ENCODE data around the gene CCDC149. TPM values are rescaled to one million over a fixed set of nuclear protein-coding genes. Genes with fewer than 3 reads are reported as not detected.

Gene CCDC149
- total RNA-seq, 2 experiments from 2014 or later: not detected

DNA sequence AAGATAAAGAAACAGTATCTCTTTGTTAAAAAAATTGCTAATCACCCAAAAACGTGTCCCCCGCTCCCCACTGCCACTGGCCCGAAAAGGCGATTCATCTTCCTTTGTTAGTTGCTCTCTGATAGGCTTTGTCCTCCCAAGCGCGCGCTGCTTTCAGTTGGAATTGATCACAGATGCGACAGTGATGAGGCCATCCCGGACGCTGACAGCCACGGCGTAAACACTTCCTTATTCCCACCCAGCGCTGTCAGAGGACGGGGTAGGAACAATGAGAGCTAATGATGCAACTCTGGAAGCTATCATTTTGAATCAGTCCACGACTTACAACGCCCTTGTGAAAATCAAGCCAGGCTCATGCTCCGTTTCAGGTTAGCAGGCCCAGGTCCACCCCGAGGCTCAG lies 96.0 kb downstream of the CCDC149 start:
- Histone ChIP-seq H3K9me3 (ENCODE audit: low read length) (no peaks in the 10 kb centered on the region), H3K27ac (ENCODE audit: low read depth, low read length, poor library complexity, severe bottlenecking) (no peak overlapping the region), H4K20me1 (ENCODE audit: insufficient read depth, low read length) (no peaks in the 10 kb centered on the region), H3K4me2 (ENCODE audit: low read length) (no peak overlapping the region), H3K36me3 (ENCODE audit: insufficient read depth, low read length) (no peaks in the 10 kb centered on the region), H3K4me3 (ENCODE audit: low read depth, low read length, poor library complexity, severe bottlenecking) (no peak overlapping the region), H2AFZ (ENCODE audit: low read length) (no peak overlapping the region), H3K79me2 (ENCODE audit: insufficient read depth, low read depth, low read length) (no peaks in the 10 kb centered on the region), H3K9me2 (ENCODE audit: insufficient read depth, low read length) (no peaks in the 10 kb centered on the region), H3K4me1 (ENCODE audit: insufficient read depth, low read length, poor library complexity, severe bottlenecking) (no peaks in the 10 kb centered on the region)
- intact Hi-C loops (cut with micrococcal nuclease; ENCODE audit: unreplicated experiment): no loop called here
- TF ChIP-seq, protein P1, sequence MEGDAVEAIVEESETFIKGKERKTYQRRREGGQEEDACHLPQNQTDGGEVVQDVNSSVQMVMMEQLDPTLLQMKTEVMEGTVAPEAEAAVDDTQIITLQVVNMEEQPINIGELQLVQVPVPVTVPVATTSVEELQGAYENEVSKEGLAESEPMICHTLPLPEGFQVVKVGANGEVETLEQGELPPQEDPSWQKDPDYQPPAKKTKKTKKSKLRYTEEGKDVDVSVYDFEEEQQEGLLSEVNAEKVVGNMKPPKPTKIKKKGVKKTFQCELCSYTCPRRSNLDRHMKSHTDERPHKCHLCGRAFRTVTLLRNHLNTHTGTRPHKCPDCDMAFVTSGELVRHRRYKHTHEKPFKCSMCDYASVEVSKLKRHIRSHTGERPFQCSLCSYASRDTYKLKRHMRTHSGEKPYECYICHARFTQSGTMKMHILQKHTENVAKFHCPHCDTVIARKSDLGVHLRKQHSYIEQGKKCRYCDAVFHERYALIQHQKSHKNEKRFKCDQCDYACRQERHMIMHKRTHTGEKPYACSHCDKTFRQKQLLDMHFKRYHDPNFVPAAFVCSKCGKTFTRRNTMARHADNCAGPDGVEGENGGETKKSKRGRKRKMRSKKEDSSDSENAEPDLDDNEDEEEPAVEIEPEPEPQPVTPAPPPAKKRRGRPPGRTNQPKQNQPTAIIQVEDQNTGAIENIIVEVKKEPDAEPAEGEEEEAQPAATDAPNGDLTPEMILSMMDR (conservative IDR thresholded peaks at IDR 0.05; ENCODE audit: low read length): no peak
- TF ChIP-seq EZH2phosphoT487 (IDR thresholded peaks at IDR 0.05; ENCODE audit: borderline replicate concordance, low read depth, low read length): no peak
- ChIA-PET POLR2A (no interaction called here), CTCF (ENCODE audit: unreplicated experiment) (no interaction called here)
- DNase-seq (ENCODE audit: low spot score): no peak
- no TSS peak for BruUV-seq (replicated peaks)

GRCh38 chr4:24813732-24814131 lies 99.1 kb downstream of the CCDC149 start:
- Histone ChIP-seq H3K4me2 (ENCODE audit: low read length) (no peak overlapping the region), H3K9me2 (ENCODE audit: insufficient read depth, low read length) (no peaks in the 10 kb centered on the region), H3K79me2 (ENCODE audit: insufficient read depth, low read depth, low read length) (no peaks in the 10 kb centered on the region), H3K4me1 (ENCODE audit: insufficient read depth, low read length, poor library complexity, severe bottlenecking) (no peaks in the 10 kb centered on the region), H3K27ac (ENCODE audit: low read depth, low read length, poor library complexity, severe bottlenecking) (no peak overlapping the region), H3K9me3 (ENCODE audit: low read length) (no peaks in the 10 kb centered on the region), H2AFZ (ENCODE audit: low read length) (no peak overlapping the region), H4K20me1 (ENCODE audit: insufficient read depth, low read length) (no peaks in the 10 kb centered on the region), H3K36me3 (ENCODE audit: insufficient read depth, low read length) (no peaks in the 10 kb centered on the region), H3K4me3 (ENCODE audit: low read depth, low read length, poor library complexity, severe bottlenecking) (no peak overlapping the region)
- intact Hi-C loops (cut with micrococcal nuclease; ENCODE audit: unreplicated experiment): no loop called here
- POLR2A ChIA-PET: no interaction called here
- DNase-seq (ENCODE audit: low spot score): no peak
- no TSS peak for BruUV-seq (replicated peaks)
- TF ChIP-seq EZH2phosphoT487 (IDR thresholded peaks at IDR 0.05; ENCODE audit: borderline replicate concordance, low read depth, low read length): no peak
- TF ChIP-seq, protein P1 (conservative IDR thresholded peaks at IDR 0.05; ENCODE audit: low read length): no peak
- CTCF ChIA-PET (ENCODE audit: unreplicated experiment): no interaction called here

GRCh38 chr4:24810871-24811631 lies 101.8 kb downstream of the CCDC149 start:
- ChIA-PET POLR2A (no interaction called here), CTCF (ENCODE audit: unreplicated experiment) (no interaction called here)
- DNase-seq (ENCODE audit: low spot score): no peak
- H3K9me2 ChIP-seq (ENCODE audit: insufficient read depth, low read length): no peaks in the 10 kb centered on the region
- H3K4me3 ChIP-seq (ENCODE audit: low read depth, low read length, poor library complexity, severe bottlenecking): no peak overlapping the region
- H4K20me1 ChIP-seq (ENCODE audit: insufficient read depth, low read length): no peaks in the 10 kb centered on the region
- H3K4me1 ChIP-seq (ENCODE audit: insufficient read depth, low read length, poor library complexity, severe bottlenecking): no peaks in the 10 kb centered on the region
- no peak overlapping the region for H3K27ac ChIP-seq (ENCODE audit: low read depth, low read length, poor library complexity, severe bottlenecking)
- TF ChIP-seq EZH2phosphoT487 (IDR thresholded peaks at IDR 0.05; ENCODE audit: borderline replicate concordance, low read depth, low read length): no peak
- TF ChIP-seq, protein P1 (conservative IDR thresholded peaks at IDR 0.05; ENCODE audit: low read length): no peak
- no peaks in the 10 kb centered on the region for H3K9me3 ChIP-seq (ENCODE audit: low read length)
- no TSS peak for BruUV-seq (replicated peaks)
- no peaks in the 10 kb centered on the region for H3K36me3 ChIP-seq (ENCODE audit: insufficient read depth, low read length)
- H3K4me2 ChIP-seq (ENCODE audit: low read length): no peak overlapping the region
- no peaks in the 10 kb centered on the region for H3K79me2 ChIP-seq (ENCODE audit: insufficient read depth, low read depth, low read length)
- no peak overlapping the region for H2AFZ ChIP-seq (ENCODE audit: low read length)
- intact Hi-C loops (cut with micrococcal nuclease; ENCODE audit: unreplicated experiment): no loop called here
